GM21367 (cell line): ENCODE measurements around the gene KNL1.
"Not testable (repeated sequence)": the region's sequence is repeated elsewhere in the genome, so short reads cannot be mapped to it uniquely, and the experiment has no call there.

ENCODE experiments used
- ATAC-seq: cut with Tn5 transposase; IDR thresholded peaks from one replicate; pipeline ENCODE4 v1.9.1; 2021; ENCODE audit not compliant: unreplicated experiment

The KNL1 gene

DNA sequence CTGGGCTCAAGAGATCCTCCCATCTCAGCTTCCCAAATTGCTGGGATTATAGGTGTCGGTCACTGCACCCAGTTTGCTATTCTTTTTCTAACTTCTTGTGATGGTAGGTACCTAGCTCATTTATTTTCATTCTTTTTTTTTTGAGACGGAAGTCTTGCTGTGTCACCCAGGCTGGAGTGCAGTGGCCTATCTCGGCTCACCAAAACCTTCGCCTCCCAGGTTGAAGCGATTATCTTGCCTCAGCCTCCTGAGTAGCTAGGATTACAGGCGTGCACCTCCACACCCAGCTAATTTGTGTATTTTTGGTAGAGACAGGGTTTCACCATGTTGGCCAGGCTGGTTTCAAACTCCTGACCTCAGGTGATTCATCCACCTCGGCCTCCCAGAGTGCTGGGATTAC lies 70.9 kb downstream of the KNL1 start:
- no peak for ATAC-seq

DNA sequence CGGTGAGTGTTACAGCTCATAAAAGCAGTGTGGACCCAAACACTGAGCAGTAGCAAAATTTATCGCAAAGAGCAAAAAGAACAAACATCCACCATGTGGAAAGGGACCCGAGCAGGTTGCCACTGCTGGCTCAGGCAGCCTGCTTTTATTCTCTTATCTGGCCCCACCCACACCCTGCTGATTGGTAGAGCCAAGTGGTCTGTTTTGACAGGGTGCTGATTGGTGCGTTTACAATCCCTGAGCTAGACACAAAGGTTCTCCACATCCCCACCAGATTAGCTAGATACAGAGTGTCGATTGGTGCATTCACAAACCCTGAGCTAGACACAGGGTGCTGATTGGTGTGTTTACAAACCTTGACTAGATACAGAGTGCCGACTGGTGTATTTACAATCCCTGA lies 82.2 kb downstream of the KNL1 start:
- not testable (repeated sequence) for ATAC-seq

DNA sequence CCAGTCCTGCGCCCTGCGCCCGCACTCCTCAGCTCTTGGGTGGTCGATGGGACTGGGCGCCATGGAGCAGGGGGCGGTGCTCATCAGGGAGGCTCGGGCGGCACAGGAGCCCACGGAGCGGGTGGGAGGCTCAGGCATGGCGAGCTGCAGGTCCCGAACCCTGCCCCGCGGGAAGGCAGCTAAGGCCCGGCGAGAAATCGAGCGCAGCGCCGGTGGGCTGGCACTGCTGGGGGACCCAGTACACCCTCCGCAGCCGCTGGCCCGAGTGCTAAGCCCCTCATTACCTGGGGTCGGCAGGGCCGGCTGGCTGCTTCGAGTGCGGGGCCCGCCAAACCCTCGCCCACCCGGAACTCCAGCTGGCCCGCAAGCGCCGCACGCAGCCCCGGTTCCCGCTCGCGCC lies 82.9 kb downstream of the KNL1 start:
- not testable (repeated sequence) for ATAC-seq

DNA sequence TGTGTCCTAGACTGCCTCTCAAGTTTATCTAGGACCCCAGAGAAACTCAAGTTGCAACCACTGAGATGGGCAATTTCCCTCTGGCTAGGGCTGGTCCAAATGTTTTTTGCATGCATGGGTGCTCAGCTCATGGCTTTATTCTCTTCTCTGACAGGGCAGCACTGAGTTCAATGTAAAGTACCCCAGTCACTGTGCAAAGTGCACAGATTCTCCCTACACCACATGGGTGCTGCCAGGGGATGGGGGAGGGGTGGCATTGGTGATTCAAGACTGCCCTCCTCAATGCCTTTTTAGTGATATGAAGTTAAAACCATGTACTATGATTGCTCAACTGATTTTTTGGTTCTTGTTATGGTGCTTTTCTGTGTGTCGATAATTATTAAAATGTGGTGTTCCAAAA lies 86.1 kb downstream of the KNL1 start:
- ATAC-seq: no peak

DNA sequence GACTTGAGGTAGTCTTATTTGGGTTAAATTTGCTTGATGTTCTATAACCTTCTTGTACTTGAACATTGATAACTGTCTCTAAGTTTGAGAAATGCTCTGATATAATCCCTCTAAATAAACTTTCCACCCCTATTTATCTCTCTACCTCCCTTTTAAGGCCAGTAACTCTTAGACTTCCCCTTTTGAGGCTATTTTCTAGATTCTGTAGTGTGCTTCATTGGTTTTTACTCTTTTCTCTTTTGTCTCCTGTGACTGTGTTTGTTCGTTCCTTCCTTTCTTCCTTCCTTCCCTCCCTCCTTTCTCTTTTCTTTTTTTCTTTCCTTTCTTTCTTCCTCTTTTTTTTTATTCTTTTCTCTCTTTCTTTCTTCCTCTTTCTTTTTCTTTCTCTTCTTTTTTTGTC lies 86.9 kb downstream of the KNL1 start:
- ATAC-seq: not testable (repeated sequence)

DNA sequence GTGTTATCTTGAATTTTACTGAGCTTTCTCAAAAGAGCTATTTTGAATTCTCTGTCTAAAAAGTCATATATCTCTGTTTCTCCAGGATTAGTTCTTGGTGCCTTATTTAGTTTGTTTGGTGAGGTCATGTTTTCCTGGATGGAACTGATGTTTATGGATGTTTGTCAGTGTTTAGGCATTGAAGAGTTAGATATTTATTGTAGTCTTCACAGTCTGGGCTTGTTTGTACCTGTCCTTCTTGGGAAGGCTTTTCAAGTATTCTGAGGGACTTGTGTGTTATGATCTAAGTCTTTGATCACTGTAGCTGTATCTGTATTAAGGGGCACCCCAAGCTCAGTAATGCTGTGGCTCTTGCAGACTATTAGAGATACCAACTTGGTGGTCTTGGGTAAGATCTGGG lies 90.3 kb downstream of the KNL1 start:
- no peak for ATAC-seq

DNA sequence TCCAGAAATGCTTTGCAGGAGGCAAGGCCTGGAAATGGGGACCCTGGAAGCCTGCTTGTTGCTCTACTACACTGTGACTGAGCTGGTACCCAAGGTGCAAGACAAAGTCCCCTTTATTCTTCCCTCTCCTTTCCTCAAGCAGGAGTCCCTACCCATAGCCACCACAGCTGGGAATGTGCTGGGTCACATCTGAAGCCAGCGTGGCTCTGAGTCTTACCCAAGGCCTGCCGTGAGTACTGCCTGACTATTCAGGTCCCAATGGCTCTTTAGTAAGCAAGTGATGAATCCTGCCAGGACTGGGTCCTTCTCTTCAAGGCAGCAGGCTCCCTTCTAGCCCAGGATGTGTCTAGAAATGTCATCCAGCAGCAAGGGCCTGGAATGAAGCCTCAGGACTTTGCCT lies 91.3 kb downstream of the KNL1 start:
- no peak for ATAC-seq

DNA sequence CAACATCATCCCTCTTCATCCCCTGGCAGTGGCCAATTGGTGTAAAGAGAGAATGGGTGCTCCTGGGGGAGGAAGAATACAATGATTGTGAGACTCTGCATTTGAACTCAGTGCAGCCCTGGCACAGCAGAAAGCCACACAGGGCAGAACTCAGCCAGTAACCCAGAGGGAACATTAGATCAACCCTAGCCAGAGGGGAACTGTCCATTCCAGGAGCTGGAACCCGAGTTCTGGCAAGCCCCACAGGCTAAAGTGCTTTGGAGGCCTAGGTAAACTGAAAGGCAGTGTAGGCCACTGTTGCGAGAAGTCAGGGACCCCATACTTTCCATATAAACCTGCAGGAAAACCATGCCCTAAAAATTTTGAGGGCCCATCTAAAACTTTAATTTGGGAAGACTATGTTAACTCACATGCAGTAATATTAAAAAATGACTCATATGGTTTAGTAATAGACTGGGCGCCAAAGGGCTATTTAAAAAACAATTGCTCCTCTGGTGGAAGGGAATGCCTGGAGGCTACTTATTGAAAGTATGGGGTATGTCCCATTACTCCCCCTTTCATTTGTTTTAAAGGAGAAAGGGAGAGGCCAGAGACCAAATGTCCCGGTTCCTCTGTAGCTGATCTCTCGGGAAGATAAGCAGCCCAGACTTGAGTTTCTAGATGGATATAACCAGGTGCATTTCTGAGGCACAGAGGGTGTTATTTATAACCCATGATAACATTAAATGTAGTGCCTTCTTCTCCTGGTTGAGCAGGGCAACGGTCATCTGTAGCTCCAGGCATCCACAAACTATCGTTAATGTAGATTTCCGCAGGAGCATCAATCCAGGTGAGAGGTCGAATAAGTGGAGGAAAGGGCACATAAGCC lies 95.1 kb downstream of the KNL1 start:
- no peak for ATAC-seq

DNA sequence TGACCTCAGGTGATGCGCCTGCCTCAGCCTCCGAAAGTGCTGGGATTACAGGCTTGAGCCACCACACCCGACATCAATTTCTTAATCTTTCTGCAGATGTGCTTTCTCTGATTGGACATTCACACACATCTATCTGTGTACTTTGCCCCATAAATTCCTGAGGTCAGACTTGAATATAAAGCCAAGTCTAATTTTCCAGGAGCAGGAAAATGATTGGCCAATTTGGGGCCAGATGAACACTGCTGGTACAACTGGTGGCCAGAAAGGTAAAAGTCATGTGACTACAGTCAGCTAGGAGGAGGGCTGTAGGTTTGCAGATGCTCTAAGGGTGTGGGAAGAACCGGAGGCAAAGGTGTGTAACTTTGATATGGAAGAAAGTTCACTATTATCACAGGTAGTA lies 97.7 kb downstream of the KNL1 start:
- no peak for ATAC-seq

DNA sequence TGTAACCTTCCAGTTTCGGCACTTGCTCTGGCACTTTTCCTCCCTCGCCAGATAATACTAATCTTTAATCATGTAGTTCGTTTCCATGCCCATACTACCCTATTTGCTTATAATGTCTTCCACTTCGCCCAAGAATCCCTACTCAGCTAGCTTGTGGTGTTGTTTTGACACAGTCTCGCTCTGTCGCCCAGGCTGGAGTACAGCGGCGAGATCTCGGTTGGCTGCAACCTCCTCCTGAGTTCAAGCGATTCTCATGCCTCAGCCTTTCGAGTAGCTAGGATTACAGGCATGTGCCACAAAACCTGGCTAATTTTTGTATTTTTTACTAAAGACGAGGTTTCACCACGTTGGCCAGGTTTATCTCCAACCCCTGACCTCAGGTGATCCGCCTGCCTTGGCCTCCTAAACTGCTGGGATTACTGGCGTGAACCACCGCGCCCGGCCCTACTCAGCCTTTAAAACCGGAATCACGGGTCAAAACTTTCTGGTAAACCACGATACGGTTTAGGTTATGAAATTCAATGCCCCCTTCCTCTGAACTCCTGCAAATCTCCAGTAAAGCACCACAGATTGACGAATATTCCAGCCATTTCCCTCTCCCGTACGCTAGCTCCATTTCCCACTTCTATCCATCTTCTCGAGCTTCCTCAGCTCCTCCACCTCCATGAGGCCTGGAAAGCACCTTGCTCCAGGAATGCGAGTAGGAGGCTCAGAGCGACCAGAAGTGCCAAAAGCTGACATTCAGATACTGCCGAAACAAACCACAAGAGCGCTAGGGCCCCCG lies 100.0 kb downstream of the KNL1 start:
- no peak for ATAC-seq

DNA sequence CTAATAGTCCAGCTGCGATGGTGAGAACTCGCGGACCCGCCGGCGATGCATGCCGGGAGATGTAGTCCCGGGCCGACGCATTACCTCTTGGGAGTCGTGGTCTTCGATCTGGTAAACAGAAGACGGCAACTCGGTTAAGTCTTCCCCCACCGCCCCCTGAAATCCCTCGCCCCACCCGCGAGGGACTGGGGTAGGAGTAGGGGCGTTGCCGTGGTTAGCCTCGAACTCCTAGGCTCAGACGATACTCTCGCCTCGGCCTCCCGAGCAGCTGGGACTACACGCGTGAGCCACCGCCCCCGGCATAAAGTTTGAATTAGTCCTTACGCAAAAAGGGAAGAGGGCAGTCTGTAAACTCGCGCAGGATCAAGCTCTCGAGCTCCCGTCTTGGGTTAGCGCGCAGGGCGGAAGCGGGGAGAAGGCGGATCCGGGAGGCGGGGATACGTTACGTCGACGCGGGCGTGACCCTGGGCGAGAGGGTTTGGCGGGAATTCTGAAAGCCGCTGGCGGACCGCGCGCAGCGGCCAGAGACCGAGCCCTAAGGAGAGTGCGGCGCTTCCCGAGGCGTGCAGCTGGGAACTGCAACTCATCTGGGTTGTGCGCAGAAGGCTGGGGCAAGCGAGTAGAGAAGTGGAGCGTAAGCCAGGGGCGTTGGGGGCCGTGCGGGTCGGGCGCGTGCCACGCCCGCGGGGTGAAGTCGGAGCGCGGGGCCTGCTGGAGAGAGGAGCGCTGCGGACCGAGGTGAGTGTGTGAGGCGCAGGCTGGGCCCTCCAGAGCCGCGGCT lies 100.8 kb downstream of the KNL1 start, which contains the start of gene RAD51:
Gene RAD51 (plus strand): TSS at position 487 of the 781 bp plus-strand sequence. CDS start 3,585 bp downstream, outside the sequence.
- peak; percentile 65 for ATAC-seq

DNA sequence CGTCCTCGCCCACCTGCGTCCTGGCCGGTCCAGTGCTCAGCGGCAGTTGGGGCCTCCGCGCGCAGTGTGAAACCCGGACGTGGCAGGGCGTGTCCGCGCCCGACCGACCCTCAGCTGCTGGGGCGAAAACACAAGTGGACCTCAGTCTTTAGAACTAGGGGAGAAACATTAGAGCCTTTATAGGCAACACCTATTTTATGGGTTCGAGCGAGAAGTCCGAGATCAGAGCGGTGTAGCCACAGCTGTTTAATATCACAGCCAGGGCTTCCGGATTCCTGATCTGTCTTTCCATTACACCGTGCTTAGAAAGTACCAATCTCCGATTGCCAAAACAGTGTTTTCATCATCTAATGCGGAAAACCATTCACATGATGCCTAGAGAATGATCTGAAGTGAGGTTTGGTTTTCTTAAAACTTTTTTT lies 101.4 kb downstream of the KNL1 start:
- peak; percentile 31 for ATAC-seq

DNA sequence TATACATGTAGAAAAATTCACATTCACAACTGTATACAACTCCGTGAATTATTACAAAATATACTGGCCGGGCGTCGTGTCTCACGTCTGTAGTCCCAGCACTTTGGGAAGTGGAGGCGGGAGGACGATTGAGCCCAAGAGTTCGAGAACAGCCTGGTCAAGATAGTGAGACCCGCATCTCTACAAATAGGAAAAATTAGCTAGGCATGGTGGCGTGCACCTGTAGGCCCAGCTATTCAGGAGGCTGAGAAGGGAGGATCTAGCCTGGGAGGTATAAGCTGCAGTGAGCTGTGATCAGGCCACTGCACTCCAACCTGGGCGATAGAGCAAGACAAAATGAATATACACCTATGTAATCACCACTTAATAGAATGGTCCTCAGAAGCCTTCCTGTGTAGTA lies 102.2 kb downstream of the KNL1 start:
- no peak for ATAC-seq

DNA sequence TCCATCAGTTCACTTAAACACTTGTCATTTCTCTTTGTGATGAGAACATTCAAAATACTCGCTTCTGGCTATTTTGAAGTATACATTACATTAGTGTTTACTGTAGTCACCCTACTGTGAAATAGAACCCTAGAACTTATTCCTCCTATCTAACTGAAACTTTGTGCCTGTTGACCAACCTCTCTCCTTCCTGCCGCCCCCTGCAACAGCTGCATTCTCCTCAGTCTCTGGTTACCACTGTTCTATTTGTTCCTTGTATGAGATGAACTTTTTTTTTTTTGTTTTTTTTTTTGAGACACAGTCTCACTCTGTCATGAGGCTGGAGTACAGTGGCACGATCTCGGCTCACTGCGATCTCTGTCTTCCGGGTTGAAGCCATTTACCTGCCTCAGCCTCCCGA lies 103.9 kb downstream of the KNL1 start:
- ATAC-seq: no peak

DNA sequence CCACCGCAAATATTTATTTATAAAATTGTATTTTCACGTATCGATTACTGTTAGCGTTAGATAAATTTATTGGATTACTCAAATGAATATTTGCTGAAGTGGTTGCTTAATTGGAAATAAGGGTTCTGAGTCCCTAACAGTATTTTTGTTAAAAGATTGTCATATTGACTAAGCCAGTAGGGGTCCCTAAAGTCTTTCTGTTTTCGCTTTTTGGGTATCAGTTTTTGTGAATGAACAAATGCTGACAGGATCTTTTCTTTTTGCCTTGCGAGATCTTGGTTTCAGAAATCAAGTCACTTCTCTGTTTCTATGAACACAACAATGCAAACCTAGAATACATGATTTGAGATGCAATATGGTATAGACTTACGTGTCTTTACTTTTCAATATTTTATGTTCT lies 108.0 kb downstream of the KNL1 start:
- ATAC-seq: no peak

DNA sequence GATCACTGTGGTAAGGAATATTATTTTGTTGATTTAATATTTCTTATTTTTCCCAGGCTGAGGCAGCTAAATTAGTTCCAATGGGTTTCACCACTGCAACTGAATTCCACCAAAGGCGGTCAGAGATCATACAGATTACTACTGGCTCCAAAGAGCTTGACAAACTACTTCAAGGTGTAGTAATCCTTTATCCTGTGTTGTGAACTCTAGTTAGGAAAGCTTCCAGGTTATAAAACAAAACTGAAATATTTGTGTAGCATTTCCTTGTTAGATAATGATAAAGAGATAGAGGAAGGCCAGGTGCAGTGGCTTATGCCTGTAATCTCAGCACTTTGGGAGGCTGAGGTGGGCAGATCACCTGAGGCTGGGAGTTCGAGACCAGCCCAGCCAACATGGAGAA lies 112.1 kb downstream of the KNL1 start:
- no peak for ATAC-seq
